MM.1S (cell line): ENCODE measurements around the gene ULK1.

ENCODE experiments used
- DNase-seq: peaks from one replicate; pipeline ENCODE4 v3.0.0-alpha.2; 2015
- H2AFZ ChIP-seq: fragments of 300-600 bp; sonication (generic); 2 replicates; pipeline ENCODE4 v1.6.0; 2016; ENCODE audit warnings: antibody characterized with exemption, low read length
- H3F3A ChIP-seq: fragments of 300-600 bp; sonication (generic); 2 replicates; pipeline ENCODE4 v1.6.1; 2016; ENCODE audit warnings: mild to moderate bottlenecking, antibody characterized with exemption, low read length, moderate library complexity, mixed read lengths; ENCODE audit not compliant: insufficient read depth
- H3K27ac ChIP-seq: fragments of 300-600 bp; sonication (generic); 2 replicates; pipeline ENCODE4 v1.5.1; 2016; ENCODE audit warnings: mild to moderate bottlenecking, low read length
- H3K27me3 ChIP-seq: fragments of 300-600 bp; sonication (generic); replicated peaks from 2 replicates; pipeline ENCODE4 v1.6.0; 2016; ENCODE audit warnings: low read length; ENCODE audit not compliant: insufficient read depth
- H3K36me3 ChIP-seq: fragments of 300-600 bp; sonication (generic); replicated peaks from 2 replicates; pipeline ENCODE4 v1.6.1; 2016; ENCODE audit warnings: mild to moderate bottlenecking, low read length, mixed read lengths; ENCODE audit not compliant: insufficient read depth
- H3K4me1 ChIP-seq: fragments of 300-600 bp; sonication (generic); 2 replicates; pipeline ENCODE4 v1.6.1; 2016; ENCODE audit warnings: low read length, mixed read lengths
- H3K4me2 ChIP-seq: fragments of 300-600 bp; sonication (generic); 2 replicates; pipeline ENCODE4 v1.6.0; 2016; ENCODE audit warnings: low read depth, low read length
- H3K4me3 ChIP-seq: fragments of 300-600 bp; sonication (generic); 2 replicates; pipeline ENCODE4 v1.5.1; 2016; ENCODE audit warnings: low read length, mixed read lengths
- H3K79me2 ChIP-seq: fragments of 300-600 bp; sonication (generic); 2 replicates; pipeline ENCODE4 v1.6.1; 2016; ENCODE audit warnings: mixed run types, low read length, mixed read lengths
- H3K9ac ChIP-seq: fragments of 300-600 bp; sonication (generic); 2 replicates; pipeline ENCODE4 v1.6.1; 2016; ENCODE audit warnings: low read length, mixed read lengths
- H3K9me2 ChIP-seq: fragments of 300-600 bp; sonication (generic); replicated peaks from 2 replicates; pipeline ENCODE4 v1.6.1; 2016; ENCODE audit warnings: mild to moderate bottlenecking, low read length, mixed read lengths; ENCODE audit not compliant: insufficient read depth
- H3K9me3 ChIP-seq: fragments of 300-600 bp; sonication (generic); replicated peaks from 2 replicates; pipeline ENCODE4 v1.6.1; 2016; ENCODE audit warnings: mild to moderate bottlenecking, low read length, mixed read lengths; ENCODE audit not compliant: insufficient read depth
- H4K20me1 ChIP-seq: fragments of 300-600 bp; sonication (generic); 2 replicates; pipeline ENCODE4 v1.6.1; 2016; ENCODE audit warnings: mild to moderate bottlenecking, low read length, moderate library complexity, mixed read lengths; ENCODE audit not compliant: insufficient read depth
- CTCF ChIP-seq: fragments of 300-600 bp; sonication (generic); IDR thresholded peaks from 2 replicates; pipeline ENCODE4 v1.5.1; 2016; ENCODE audit warnings: antibody characterized with exemption, low read length, mixed read lengths
- EZH2 ChIP-seq: fragments of 300-600 bp; sonication (generic); optimal IDR thresholded peaks from 2 replicates; pipeline ENCODE3; 2017; ENCODE audit warnings: low read depth, mild to moderate bottlenecking, antibody characterized with exemption, low read length, mixed read lengths
- EZH2phosphoT487 ChIP-seq: fragments of 300-600 bp; sonication (generic); IDR thresholded peaks from 2 replicates; pipeline ENCODE4 v1.6.1; 2018; ENCODE audit warnings: antibody characterized with exemption, low read length

ULK1 gene

GRCh38 chr12:131850856-131851559 is 43.4 kb upstream of the ULK1 start:
- no peak overlapping the region for H3K4me2 ChIP-seq
- DNase-seq: no peak
- H2AFZ ChIP-seq: no peak overlapping the region
- H3K9ac ChIP-seq: no peak overlapping the region
- H3K4me1 ChIP-seq: no peaks in the 10 kb centered on the region
- no peaks in the 10 kb centered on the region for H3K9me2 ChIP-seq
- peaks cover 23% of the 10 kb centered on the region for H3K27me3 ChIP-seq
- H3K27ac ChIP-seq: no peak overlapping the region
- no peaks in the 10 kb centered on the region for H3K9me3 ChIP-seq
- no peak overlapping the region for H3K4me3 ChIP-seq
- no peaks in the 10 kb centered on the region for H3F3A ChIP-seq
- TF ChIP-seq CTCF (no peak), EZH2 (no peak), EZH2phosphoT487 (no peak)
- H3K36me3 ChIP-seq: no peaks in the 10 kb centered on the region
- no peaks in the 10 kb centered on the region for H4K20me1 ChIP-seq
- no peaks in the 10 kb centered on the region for H3K79me2 ChIP-seq

DNA sequence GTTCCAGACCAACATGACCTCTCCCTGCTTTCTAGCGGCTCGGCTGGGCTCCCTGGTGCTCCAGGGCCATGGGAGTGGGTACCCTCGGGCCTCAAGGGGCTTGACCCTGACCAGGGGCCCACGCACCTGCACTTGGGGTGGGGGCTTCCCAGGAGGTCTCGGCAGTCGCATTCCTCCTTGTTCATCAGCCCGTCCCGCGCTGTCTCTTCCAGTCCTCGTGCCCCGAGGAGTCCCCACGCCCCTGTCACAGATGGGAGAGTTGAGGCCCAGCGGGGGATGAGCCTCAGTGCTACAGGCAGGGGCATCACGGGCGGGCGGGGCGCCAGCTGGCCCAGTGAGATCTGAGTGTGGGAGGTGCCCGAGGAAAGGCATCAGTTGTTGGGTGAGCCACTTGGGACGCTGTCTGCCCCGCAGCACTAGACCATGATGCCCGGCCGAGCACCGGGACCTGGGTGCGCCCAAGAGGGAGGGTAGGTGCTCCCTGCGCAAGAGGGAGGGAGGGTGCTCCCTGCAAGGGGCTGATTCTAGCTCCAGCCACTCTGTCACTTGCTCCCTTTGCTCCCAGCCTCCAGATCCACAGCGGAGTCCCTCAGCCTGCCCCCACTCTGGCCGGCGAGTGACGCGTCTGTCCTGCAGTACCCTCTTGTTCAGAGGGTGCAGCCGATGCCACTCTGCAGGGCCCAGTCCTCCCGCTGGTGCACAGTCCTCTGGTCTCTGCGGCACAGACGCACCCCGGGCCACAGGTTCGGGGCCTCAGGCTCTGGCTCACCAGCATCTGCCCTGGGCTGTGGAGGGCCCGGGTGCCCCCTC is 42.5 kb upstream of the ULK1 start:
- Histone ChIP-seq H3K9me2 (no peaks in the 10 kb centered on the region), H2AFZ (no peak overlapping the region), H3K79me2 (no peaks in the 10 kb centered on the region), H3F3A (no peaks in the 10 kb centered on the region), H3K27ac (no peak overlapping the region), H3K36me3 (no peaks in the 10 kb centered on the region), H4K20me1 (no peaks in the 10 kb centered on the region), H3K9ac (no peak overlapping the region), H3K4me1 (no peaks in the 10 kb centered on the region), H3K4me3 (no peak overlapping the region), H3K9me3 (no peaks in the 10 kb centered on the region), H3K4me2 (no peak overlapping the region), H3K27me3 (peaks cover 23% of the 10 kb centered on the region)
- no peak for TF ChIP-seq EZH2
- no peak for TF ChIP-seq EZH2phosphoT487
- no peak for TF ChIP-seq CTCF
- no peak for DNase-seq

- H3F3A ChIP-seq: no peaks in the 10 kb centered on the region
- no peak for DNase-seq
- no peaks in the 10 kb centered on the region for H3K9me2 ChIP-seq
- TF ChIP-seq EZH2phosphoT487 (no peak), CTCF (no peak), EZH2 (no peak)
- H3K4me1 ChIP-seq: no peaks in the 10 kb centered on the region
- no peaks in the 10 kb centered on the region for H3K36me3 ChIP-seq
- no peak overlapping the region for H3K4me3 ChIP-seq
- H2AFZ ChIP-seq: no peak overlapping the region
- H3K9ac ChIP-seq: no peak overlapping the region
- H3K27me3 ChIP-seq: peaks cover 23% of the 10 kb centered on the region
- no peaks in the 10 kb centered on the region for H3K9me3 ChIP-seq
- H3K27ac ChIP-seq: no peak overlapping the region
- H4K20me1 ChIP-seq: no peaks in the 10 kb centered on the region
- H3K79me2 ChIP-seq: no peaks in the 10 kb centered on the region
- no peak overlapping the region for H3K4me2 ChIP-seq
Measured at GRCh38 chr12:131852551-131853299, 41.7 kb upstream of the ULK1 start.
